ENCODE results near the gene MED25.

- TF ChIP-seq CTCF (conservative IDR thresholded peaks at IDR 0.05 in 1 of 2, IDR thresholded peaks at IDR 0.05 in 1 of 2; ENCODE audit: low read depth in 1 of 2, low read length in 2 of 2) (no peak), EZH2 (IDR thresholded peaks at IDR 0.05; ENCODE audit: low read length, missing control alignments) (no peak)
These were observed 29.9 kb downstream of the MED25 start for GRCh38 chr19:49847731-49848696.

Measured in fibroblast of lung (primary cell).